Bronchial epithelial cell (primary cell): ENCODE data around the gene RBM43. TPM values are rescaled to one million over a fixed set of nuclear protein-coding genes. Genes with fewer than 3 reads are reported as not detected.
"Not testable (repeated sequence)": the region's sequence is repeated elsewhere in the genome, so short reads cannot be mapped to it uniquely, and the experiment has no call there.

Source experiments
- DNase-seq: peaks from one replicate; pipeline ENCODE4 v3.0.0-alpha.2; 2010; ENCODE audit warnings: low read depth
- FAIRE-seq: peaks from 2 replicates; lab custom pipeline; 2011; peaks lifted over from hg19 to GRCh38; lab: Jason Lieb, UNC
- H3K27me3 ChIP-seq: 2 replicates; pipeline ENCODE4 v1.5.1; 2011; ENCODE audit warnings: low read length; ENCODE audit not compliant: control insufficient read depth, insufficient read depth
- H3K36me3 ChIP-seq: 2 replicates; pipeline ENCODE4 v1.5.1; 2011; ENCODE audit warnings: low read length; ENCODE audit not compliant: control insufficient read depth, insufficient read depth
- H3K4me3 ChIP-seq: 2 replicates; pipeline ENCODE4 v1.5.1; 2011; ENCODE audit warnings: mild to moderate bottlenecking, low read depth, low read length, control low read depth
- CTCF ChIP-seq: IDR thresholded peaks from 2 replicates; pipeline ENCODE4 v1.5.1; 2011; ENCODE audit warnings: mild to moderate bottlenecking, moderate library complexity, low read length, control low read depth, inconsistent platforms; ENCODE audit not compliant: insufficient read depth, severe bottlenecking
- total RNA-seq: library from RNA; depleted of rRNA; stranded (reverse); fragments of >200 nt; gene quantifications from 2 replicates; pipeline ENCODE4 v1.2.1, GENCODE V29; 2014

RBM43 gene
- total RNA-seq, 1 donor from 2014 or later, result 0.79 TPM

GRCh38 chr2:151241224-151241623 is 20.4 kb downstream of the RBM43 start:
- TF ChIP-seq CTCF, result no peak
- FAIRE-seq, result no peak
- Histone ChIP-seq H3K27me3 (no peaks in the 10 kb centered on the region), H3K36me3 (no peaks in the 10 kb centered on the region), H3K4me3 (no peak overlapping the region)
- DNase-seq, result peak; percentile 65

- DNase-seq (no peak), FAIRE-seq (no peak)
- Histone ChIP-seq H3K36me3 (no peaks in the 10 kb centered on the region), H3K27me3 (no peaks in the 10 kb centered on the region), H3K4me3 (no peak overlapping the region)
- TF ChIP-seq CTCF, result no peak
Measured at GRCh38 chr2:151240433-151240832, 21.2 kb downstream of the RBM43 start.

- Histone ChIP-seq H3K27me3 (no peaks in the 10 kb centered on the region), H3K36me3 (no peaks in the 10 kb centered on the region), H3K4me3 (no peak overlapping the region)
- no peak for TF ChIP-seq CTCF
- DNase-seq, result no peak
- FAIRE-seq, result no peak
Measured at GRCh38 chr2:151239624-151240023, 22.0 kb downstream of the RBM43 start.

GRCh38 chr2:151238527-151239487 is 22.9 kb downstream of the RBM43 start:
- Histone ChIP-seq H3K4me3 (no peak overlapping the region), H3K36me3 (no peaks in the 10 kb centered on the region), H3K27me3 (no peaks in the 10 kb centered on the region)
- DNase-seq, result peak; percentile 69
- peak; percentile 60 for TF ChIP-seq CTCF
- no peak for FAIRE-seq

GRCh38 chr2:151237422-151238025 is 24.1 kb downstream of the RBM43 start:
- Histone ChIP-seq H3K4me3 (no peak overlapping the region), H3K36me3 (no peaks in the 10 kb centered on the region), H3K27me3 (no peaks in the 10 kb centered on the region)
- TF ChIP-seq CTCF, result no peak
- DNase-seq (peak; percentile 69), FAIRE-seq (no peak)

- not testable (repeated sequence) for H3K27me3 ChIP-seq, DNase-seq, FAIRE-seq, H3K4me3 ChIP-seq, H3K36me3 ChIP-seq
Measured at GRCh38 chr2:151233760-151234159, 27.9 kb downstream of the RBM43 start.

GRCh38 chr2:151233288-151233687 is 28.4 kb downstream of the RBM43 start:
- H3K36me3 ChIP-seq, FAIRE-seq: not testable (repeated sequence)

More at GRCh38 chr2:151233288-151233687, 28.4 kb downstream of the RBM43 start:
- DNase-seq, H3K4me3 ChIP-seq, H3K27me3 ChIP-seq: not testable (repeated sequence)
